ENCODE results near the gene TNN. TPM values are rescaled to one million over a fixed set of nuclear protein-coding genes. Genes with fewer than 3 reads are reported as not detected.

The TNN gene
- total RNA-seq, 1 experiment from 2014 or later = not detected

DNA sequence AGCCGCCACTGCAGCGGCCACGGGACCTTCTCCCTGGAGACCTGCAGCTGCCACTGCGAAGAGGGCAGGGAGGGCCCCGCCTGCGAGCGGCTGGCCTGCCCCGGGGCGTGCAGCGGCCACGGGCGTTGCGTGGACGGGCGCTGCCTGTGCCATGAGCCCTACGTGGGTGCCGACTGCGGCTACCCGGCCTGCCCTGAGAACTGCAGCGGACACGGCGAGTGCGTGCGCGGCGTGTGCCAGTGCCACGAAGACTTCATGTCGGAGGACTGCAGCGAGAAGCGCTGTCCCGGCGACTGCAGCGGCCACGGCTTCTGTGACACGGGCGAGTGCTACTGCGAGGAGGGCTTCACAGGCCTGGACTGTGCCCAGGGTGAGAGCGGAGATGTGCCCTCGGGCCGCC is 11.7 kb downstream of the TNN start:
- no TSS peak for BruUV-seq (replicated peaks)
- Mint-ChIP-seq H3K27ac (ENCODE audit: low read depth, unreplicated experiment) (no peak overlapping the region), H3K9me3 (ENCODE audit: unreplicated experiment) (no peaks in the 10 kb centered on the region), H3K27me3 (ENCODE audit: insufficient read depth, unreplicated experiment) (peaks cover 42% of the 10 kb centered on the region), H3K4me3 (ENCODE audit: unreplicated experiment) (no peak overlapping the region), H3K4me1 (ENCODE audit: insufficient read depth, unreplicated experiment) (no peaks in the 10 kb centered on the region), H3K36me3 (ENCODE audit: insufficient read depth, unreplicated experiment) (no peaks in the 10 kb centered on the region)
- POLR2A ChIA-PET = no interaction called here
- CTCF ChIA-PET = no interaction called here
- DNase-seq (ENCODE audit: unreplicated experiment) = no peak
- TF ChIP-seq, protein P1, sequence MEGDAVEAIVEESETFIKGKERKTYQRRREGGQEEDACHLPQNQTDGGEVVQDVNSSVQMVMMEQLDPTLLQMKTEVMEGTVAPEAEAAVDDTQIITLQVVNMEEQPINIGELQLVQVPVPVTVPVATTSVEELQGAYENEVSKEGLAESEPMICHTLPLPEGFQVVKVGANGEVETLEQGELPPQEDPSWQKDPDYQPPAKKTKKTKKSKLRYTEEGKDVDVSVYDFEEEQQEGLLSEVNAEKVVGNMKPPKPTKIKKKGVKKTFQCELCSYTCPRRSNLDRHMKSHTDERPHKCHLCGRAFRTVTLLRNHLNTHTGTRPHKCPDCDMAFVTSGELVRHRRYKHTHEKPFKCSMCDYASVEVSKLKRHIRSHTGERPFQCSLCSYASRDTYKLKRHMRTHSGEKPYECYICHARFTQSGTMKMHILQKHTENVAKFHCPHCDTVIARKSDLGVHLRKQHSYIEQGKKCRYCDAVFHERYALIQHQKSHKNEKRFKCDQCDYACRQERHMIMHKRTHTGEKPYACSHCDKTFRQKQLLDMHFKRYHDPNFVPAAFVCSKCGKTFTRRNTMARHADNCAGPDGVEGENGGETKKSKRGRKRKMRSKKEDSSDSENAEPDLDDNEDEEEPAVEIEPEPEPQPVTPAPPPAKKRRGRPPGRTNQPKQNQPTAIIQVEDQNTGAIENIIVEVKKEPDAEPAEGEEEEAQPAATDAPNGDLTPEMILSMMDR (IDR thresholded peaks at IDR 0.05; ENCODE audit: unreplicated experiment) = no peak
- intact Hi-C loops (cut with micrococcal nuclease) = no loop called here

DNA sequence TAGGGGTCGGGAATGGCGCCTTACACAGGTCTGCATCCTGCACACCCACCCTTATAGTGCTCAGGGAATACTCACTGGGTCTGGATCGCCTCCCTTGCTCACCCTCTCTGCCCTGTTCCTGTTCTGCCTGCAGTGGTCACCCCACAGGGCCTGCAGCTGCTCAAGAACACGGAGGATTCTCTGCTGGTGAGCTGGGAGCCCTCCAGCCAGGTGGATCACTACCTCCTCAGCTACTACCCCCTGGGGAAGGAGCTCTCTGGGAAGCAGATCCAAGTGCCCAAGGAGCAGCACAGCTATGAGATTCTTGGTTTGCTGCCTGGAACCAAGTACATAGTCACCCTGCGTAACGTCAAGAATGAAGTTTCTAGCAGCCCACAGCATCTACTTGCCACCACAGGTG is 12.4 kb downstream of the TNN start:
- POLR2A ChIA-PET = no interaction called here
- CTCF ChIA-PET = interaction anchor here (0.5 to 1.2 kb wide), 2 partner anchors 142 to 159 kb away, joined by 3 read pairs; no protein-coding TSS in a partner anchor
- DNase-seq (ENCODE audit: unreplicated experiment) = no peak
- H3K27me3 Mint-ChIP-seq (ENCODE audit: insufficient read depth, unreplicated experiment) = peaks cover 42% of the 10 kb centered on the region
- TF ChIP-seq, protein P1 (IDR thresholded peaks at IDR 0.05; ENCODE audit: unreplicated experiment) = no peak
- no peaks in the 10 kb centered on the region for H3K4me1 Mint-ChIP-seq (ENCODE audit: insufficient read depth, unreplicated experiment)
- no peak overlapping the region for H3K27ac Mint-ChIP-seq (ENCODE audit: low read depth, unreplicated experiment)
- no peak overlapping the region for H3K4me3 Mint-ChIP-seq (ENCODE audit: unreplicated experiment)
- intact Hi-C loops (cut with micrococcal nuclease) = no loop called here
- no peaks in the 10 kb centered on the region for H3K9me3 Mint-ChIP-seq (ENCODE audit: unreplicated experiment)
- no peaks in the 10 kb centered on the region for H3K36me3 Mint-ChIP-seq (ENCODE audit: insufficient read depth, unreplicated experiment)
- no TSS peak for BruUV-seq (replicated peaks)

DNA sequence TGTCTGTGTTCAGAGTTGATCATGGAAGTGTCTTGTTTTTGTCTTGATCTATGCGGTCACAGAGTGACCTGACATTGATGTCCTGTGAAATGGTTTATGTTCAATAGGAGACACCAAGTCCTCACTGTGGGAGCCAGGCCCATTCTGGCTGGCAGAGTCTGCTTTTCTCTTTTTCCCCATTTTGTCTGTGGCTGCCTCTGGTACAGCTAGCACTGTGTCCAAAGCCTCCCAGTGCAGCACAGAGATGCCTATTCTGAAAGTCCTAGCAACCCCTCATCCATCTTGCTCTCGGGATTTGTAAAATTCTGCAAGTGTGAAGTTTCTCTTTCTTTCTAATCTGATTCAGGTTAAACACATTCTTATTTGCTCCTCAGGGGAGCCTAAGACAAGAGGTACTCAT is 14.3 kb downstream of the TNN start:
- H3K27ac Mint-ChIP-seq (ENCODE audit: low read depth, unreplicated experiment) = no peak overlapping the region
- intact Hi-C loops (cut with micrococcal nuclease) = no loop called here
- TF ChIP-seq, protein P1 (IDR thresholded peaks at IDR 0.05; ENCODE audit: unreplicated experiment) = no peak
- DNase-seq (ENCODE audit: unreplicated experiment) = no peak
- BruUV-seq (replicated peaks) = no TSS peak
- no peak overlapping the region for H3K4me3 Mint-ChIP-seq (ENCODE audit: unreplicated experiment)
- H3K27me3 Mint-ChIP-seq (ENCODE audit: insufficient read depth, unreplicated experiment) = peaks cover 50% of the 10 kb centered on the region
- H3K9me3 Mint-ChIP-seq (ENCODE audit: unreplicated experiment) = no peaks in the 10 kb centered on the region
- no peaks in the 10 kb centered on the region for H3K4me1 Mint-ChIP-seq (ENCODE audit: insufficient read depth, unreplicated experiment)
- POLR2A ChIA-PET = no interaction called here
- no peaks in the 10 kb centered on the region for H3K36me3 Mint-ChIP-seq (ENCODE audit: insufficient read depth, unreplicated experiment)
- CTCF ChIA-PET = interaction anchor here (1.2 kb wide), 1 partner anchor 70 kb away, joined by 5 read pairs; no protein-coding TSS in a partner anchor

DNA sequence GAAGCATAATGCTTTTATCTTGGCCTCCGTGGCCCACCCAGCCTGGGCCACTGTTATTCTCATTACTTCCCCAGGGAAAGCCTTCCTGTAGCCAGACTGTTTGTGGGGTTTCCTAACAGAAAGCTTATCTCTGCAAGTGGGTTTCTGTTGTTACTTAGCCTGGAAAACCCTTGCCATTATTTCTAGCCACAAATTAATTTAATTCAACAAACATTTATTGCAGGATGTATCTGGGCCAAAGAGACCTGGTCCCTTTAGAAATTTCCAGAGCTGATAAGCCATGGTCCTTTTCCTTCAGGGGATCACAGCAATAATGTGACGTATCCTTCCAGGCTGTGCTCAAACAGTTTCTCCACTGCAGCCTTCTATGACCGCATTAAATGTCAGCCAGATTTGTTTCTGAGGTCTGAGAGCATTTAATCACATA is 20.9 kb downstream of the TNN start:
- Mint-ChIP-seq H3K27me3 (ENCODE audit: insufficient read depth, unreplicated experiment) (peaks cover 14% of the 10 kb centered on the region), H3K9me3 (ENCODE audit: unreplicated experiment) (no peaks in the 10 kb centered on the region), H3K36me3 (ENCODE audit: insufficient read depth, unreplicated experiment) (no peaks in the 10 kb centered on the region), H3K4me1 (ENCODE audit: insufficient read depth, unreplicated experiment) (no peaks in the 10 kb centered on the region), H3K4me3 (ENCODE audit: unreplicated experiment) (no peak overlapping the region), H3K27ac (ENCODE audit: low read depth, unreplicated experiment) (no peak overlapping the region)
- intact Hi-C loops (cut with micrococcal nuclease) = no loop called here
- ChIA-PET CTCF (interaction anchor here (0.6 kb wide), 1 partner anchor 343 kb away, joined by 3 read pairs; no protein-coding TSS in a partner anchor), POLR2A (no interaction called here)
- TF ChIP-seq, protein P1 (IDR thresholded peaks at IDR 0.05; ENCODE audit: unreplicated experiment) = no peak
- BruUV-seq (replicated peaks) = no TSS peak
- no peak for DNase-seq (ENCODE audit: unreplicated experiment)
